C4-2B (cell line): ENCODE results near the gene PLEKHO1.
"Not testable (repeated sequence)": the region's sequence is repeated elsewhere in the genome, so short reads cannot be mapped to it uniquely, and the experiment has no call there.

Source experiments
- H3K27ac ChIP-seq: fragments of 450-650 bp; 2 replicates; pipeline ENCODE4 v1.5.1; 2017
- CTCF ChIP-seq: fragments of 450-650 bp; conservative IDR thresholded peaks from 2 replicates; pipeline ENCODE4 v1.5.1; 2017; ENCODE audit warnings: mild to moderate bottlenecking
- ZFX ChIP-seq: fragments of 450-650 bp; IDR thresholded peaks from 2 replicates; pipeline ENCODE4 v1.6.1; 2017

PLEKHO1 gene

DNA sequence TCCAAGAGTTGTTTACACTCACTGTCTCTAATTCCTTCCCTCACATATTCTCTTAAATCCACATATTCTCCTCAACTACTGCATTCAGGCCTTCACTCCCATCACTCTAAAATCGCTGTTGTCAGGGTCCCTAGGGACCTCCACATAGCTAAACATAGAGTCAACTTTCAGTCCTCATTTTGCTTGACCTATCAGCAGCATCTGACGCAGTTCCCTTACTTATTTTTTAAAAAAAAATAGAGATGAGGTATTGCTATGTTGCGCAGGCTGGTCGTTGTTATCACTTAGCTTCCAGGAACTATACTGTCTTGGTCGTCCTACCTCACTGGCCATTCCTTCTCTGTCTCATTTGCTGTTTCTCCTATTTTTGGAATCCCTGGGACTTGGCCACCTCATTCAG lies 11.7 kb upstream of the PLEKHO1 start:
- H3K27ac ChIP-seq, result no peak overlapping the region
- no peak for TF ChIP-seq CTCF
- no peak for TF ChIP-seq ZFX

- TF ChIP-seq ZFX (no peak), CTCF (no peak)
- no peak overlapping the region for H3K27ac ChIP-seq
Measured at GRCh38 chr1:150141452-150141851, 8.3 kb upstream of the PLEKHO1 start.

DNA sequence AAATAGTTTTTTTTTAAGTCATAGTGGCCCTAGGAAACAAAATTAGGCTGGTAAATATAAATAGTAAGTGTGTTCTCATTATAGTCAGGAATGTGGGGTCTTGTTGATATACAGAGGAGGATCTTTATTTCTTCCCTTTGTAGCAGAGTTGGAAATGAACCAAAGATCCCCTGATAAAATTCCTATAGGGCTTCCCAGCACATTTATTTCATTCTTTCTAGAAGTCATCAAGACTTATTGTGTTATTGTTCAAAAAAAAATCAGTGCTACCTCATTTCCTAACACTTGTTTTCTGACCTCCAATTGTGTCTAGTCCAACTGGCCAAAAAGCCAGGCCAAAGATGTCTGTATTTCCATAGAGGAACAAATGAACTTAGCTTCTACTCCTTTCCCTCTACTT lies 7.6 kb upstream of the PLEKHO1 start:
- no peak overlapping the region for H3K27ac ChIP-seq

DNA sequence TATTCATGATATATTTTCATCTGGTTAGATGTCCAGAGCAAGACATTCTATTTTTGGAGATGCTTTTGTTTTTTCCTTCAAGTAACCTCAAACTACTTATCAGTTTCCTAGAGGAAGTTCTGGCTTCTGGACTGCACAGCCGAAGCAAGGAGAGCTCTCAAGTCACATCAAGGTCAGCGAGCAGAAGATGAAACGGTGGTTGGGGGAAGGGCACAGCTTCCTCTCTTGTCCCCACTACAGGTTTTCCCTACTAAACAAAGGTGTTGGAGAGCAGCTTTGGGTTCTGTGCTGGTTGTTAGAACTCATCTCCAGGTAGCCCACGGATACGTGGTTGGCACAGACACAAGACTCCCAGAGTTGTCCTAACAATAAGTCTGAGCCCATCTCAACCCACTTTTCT lies 5.1 kb upstream of the PLEKHO1 start:
- TF ChIP-seq CTCF, result no peak
- no peak for TF ChIP-seq ZFX
- no peak overlapping the region for H3K27ac ChIP-seq

More for the DNA sequence above, 7.6 kb upstream of the PLEKHO1 start:
- TF ChIP-seq ZFX (no peak), CTCF (no peak)

- H3K27ac ChIP-seq, result not testable (repeated sequence)
Measured at GRCh38 chr1:150146016-150146415, 3.7 kb upstream of the PLEKHO1 start.

GRCh38 chr1:150146849-150147542 lies 2.7 kb upstream of the PLEKHO1 start:
- no peak overlapping the region for H3K27ac ChIP-seq
- TF ChIP-seq CTCF (no peak), ZFX (no peak)

GRCh38 chr1:150148837-150149270 lies 862 bp upstream of the PLEKHO1 start:
- TF ChIP-seq ZFX (no peak), CTCF (no peak)
- no peak overlapping the region for H3K27ac ChIP-seq
